ENCODE measurements around the gene DDX3X. TPM values are rescaled to one million over a fixed set of nuclear protein-coding genes. Genes with fewer than 3 reads are reported as not detected.

Gene DDX3X
- total and polyA plus RNA-seq, 2 donors from 2014 or later = 43.6 to 275 TPM

- TF ChIP-seq CTCF (IDR thresholded peaks at IDR 0.05; ENCODE audit: borderline replicate concordance, extremely low read depth, insufficient read depth) = no peak
- Histone ChIP-seq H3K36me3 (ENCODE audit: control insufficient read depth in 2 of 3, insufficient read depth in 3 of 3, low read length in 3 of 3) (no peaks in the 10 kb centered on the region), H3K9me3 (ENCODE audit: control insufficient read depth in 2 of 3, insufficient read depth in 1 of 3, low read length in 3 of 3) (no peaks in the 10 kb centered on the region), H3K27me3 (ENCODE audit: control insufficient read depth, insufficient read depth, low read length) (no peaks in the 10 kb centered on the region), H3K4me3 (ENCODE audit: low read length in 3 of 3) (no peak overlapping the region), H3K9ac (ENCODE audit: low read length in 3 of 3) (no peak overlapping the region), H3K4me1 (ENCODE audit: control insufficient read depth in 2 of 3, insufficient read depth in 2 of 3, low read depth in 1 of 3, low read length in 3 of 3) (no peaks in the 10 kb centered on the region), H3K27ac (ENCODE audit: low read depth in 2 of 2, low read length in 2 of 2) (no peak overlapping the region)
- DNase-seq (no peak), FAIRE-seq (no peak)
- intact Hi-C loops (cut with DNase I) = no loop called here
These were observed 7.5 kb upstream of the DDX3X start for GRCh38 chrX:41326431-41326830.

GRCh38 chrX:41327341-41327740 is 6.6 kb upstream of the DDX3X start:
- Histone ChIP-seq H3K36me3 (ENCODE audit: control insufficient read depth in 2 of 3, insufficient read depth in 3 of 3, low read length in 3 of 3) (no peaks in the 10 kb centered on the region), H3K9ac (ENCODE audit: low read length in 3 of 3) (no peak overlapping the region)
- no peak for FAIRE-seq

GRCh38 chrX:41329101-41329500 is 4.9 kb upstream of the DDX3X start:
- no peak for DNase-seq
- no peaks in the 10 kb centered on the region for H3K36me3 ChIP-seq (ENCODE audit: control insufficient read depth in 2 of 3, insufficient read depth in 3 of 3, low read length in 3 of 3)
- H3K27me3 ChIP-seq (ENCODE audit: control insufficient read depth, insufficient read depth, low read length) = peaks cover 8% of the 10 kb centered on the region
- no peak overlapping the region for H3K27ac ChIP-seq (ENCODE audit: low read depth in 2 of 2, low read length in 2 of 2)
- no peak for TF ChIP-seq CTCF (IDR thresholded peaks at IDR 0.05; ENCODE audit: borderline replicate concordance, extremely low read depth, insufficient read depth)
- no peak for FAIRE-seq
- no peak overlapping the region for H3K9ac ChIP-seq (ENCODE audit: low read length in 3 of 3)
- intact Hi-C loops (cut with DNase I) = no loop called here
- peaks cover 0 to 2% (median 0%) of the 10 kb centered on the region in 3 donors for H3K4me1 ChIP-seq (ENCODE audit: control insufficient read depth in 2 of 3, insufficient read depth in 2 of 3, low read depth in 1 of 3, low read length in 3 of 3)
- no peak overlapping the region for H3K4me3 ChIP-seq (ENCODE audit: low read length in 3 of 3)
- no peaks in the 10 kb centered on the region for H3K9me3 ChIP-seq (ENCODE audit: control insufficient read depth in 2 of 3, insufficient read depth in 1 of 3, low read length in 3 of 3)

More at GRCh38 chrX:41327341-41327740, 6.6 kb upstream of the DDX3X start:
- DNase-seq = no peak
- intact Hi-C loops (cut with DNase I) = no loop called here
- H3K9me3 ChIP-seq (ENCODE audit: control insufficient read depth in 2 of 3, insufficient read depth in 1 of 3, low read length in 3 of 3) = no peaks in the 10 kb centered on the region
- no peak for TF ChIP-seq CTCF (IDR thresholded peaks at IDR 0.05; ENCODE audit: borderline replicate concordance, extremely low read depth, insufficient read depth)
- peaks cover 6% of the 10 kb centered on the region for H3K27me3 ChIP-seq (ENCODE audit: control insufficient read depth, insufficient read depth, low read length)
- H3K4me3 ChIP-seq (ENCODE audit: low read length in 3 of 3) = no peak overlapping the region
- H3K4me1 ChIP-seq (ENCODE audit: control insufficient read depth in 2 of 3, insufficient read depth in 2 of 3, low read depth in 1 of 3, low read length in 3 of 3) = peaks cover 0 to 2% (median 0%) of the 10 kb centered on the region in 3 donors
- H3K27ac ChIP-seq (ENCODE audit: low read depth in 2 of 2, low read length in 2 of 2) = no peak overlapping the region

- Histone ChIP-seq H3K4me1 (ENCODE audit: control insufficient read depth in 2 of 3, insufficient read depth in 2 of 3, low read depth in 1 of 3, low read length in 3 of 3) (peaks cover 0 to 7% (median 0%) of the 10 kb centered on the region in 3 donors), H3K27me3 (ENCODE audit: control insufficient read depth, insufficient read depth, low read length) (peaks cover 8% of the 10 kb centered on the region), H3K27ac (ENCODE audit: low read depth in 2 of 2, low read length in 2 of 2) (peak overlapping the region; percentile 99 to 100), H3K9ac (ENCODE audit: low read length in 3 of 3) (peak overlapping the region in 1 of 3 donors; percentile 100), H3K36me3 (ENCODE audit: control insufficient read depth in 2 of 3, insufficient read depth in 3 of 3, low read length in 3 of 3) (no peaks in the 10 kb centered on the region), H3K4me3 (ENCODE audit: low read length in 3 of 3) (peak overlapping the region in 2 of 3 donors; percentile 49 to 67), H3K9me3 (ENCODE audit: control insufficient read depth in 2 of 3, insufficient read depth in 1 of 3, low read length in 3 of 3) (no peaks in the 10 kb centered on the region)
- DNase-seq (no peak), FAIRE-seq (no peak)
- intact Hi-C loops (cut with DNase I) = no loop called here
- no peak for TF ChIP-seq CTCF (IDR thresholded peaks at IDR 0.05; ENCODE audit: borderline replicate concordance, extremely low read depth, insufficient read depth)
These were observed 2.0 kb upstream of the DDX3X start for GRCh38 chrX:41332005-41332404.
